Endothelial cell (in vitro differentiated cells): ENCODE results near the gene BCAP31. TPM values are rescaled to one million over a fixed set of nuclear protein-coding genes. Genes with fewer than 3 reads are reported as not detected.
"Not testable (repeated sequence)": the region's sequence is repeated elsewhere in the genome, so short reads cannot be mapped to it uniquely, and the experiment has no call there.

Experiments used
- DNase-seq: peaks from one replicate; pipeline ENCODE4 v3.0.0; 2021; ENCODE audit warnings: low spot score
- H3K27ac Mint-ChIP-seq: one replicate; pipeline ENCODE4 v1.8.0; 2021; ENCODE audit warnings: mixed read lengths, inconsistent platforms; ENCODE audit not compliant: unreplicated experiment
- H3K27me3 Mint-ChIP-seq: one replicate; pipeline ENCODE4 v1.8.0; 2021; ENCODE audit warnings: mild to moderate bottlenecking, moderate library complexity, mixed read lengths, inconsistent platforms; ENCODE audit not compliant: unreplicated experiment
- H3K36me3 Mint-ChIP-seq: one replicate; pipeline ENCODE4 v1.8.0; 2021; ENCODE audit warnings: mild to moderate bottlenecking, low read depth, mixed read lengths, inconsistent platforms; ENCODE audit not compliant: unreplicated experiment
- H3K4me1 Mint-ChIP-seq: one replicate; pipeline ENCODE4 v1.8.0; 2021; ENCODE audit warnings: mild to moderate bottlenecking, mixed read lengths, inconsistent platforms; ENCODE audit not compliant: unreplicated experiment
- H3K4me3 Mint-ChIP-seq: one replicate; pipeline ENCODE4 v1.8.0; 2021; ENCODE audit warnings: mild to moderate bottlenecking, mixed read lengths, inconsistent platforms; ENCODE audit not compliant: unreplicated experiment
- H3K9me3 Mint-ChIP-seq: one replicate; pipeline ENCODE4 v1.8.0; 2021; ENCODE audit warnings: mixed read lengths, inconsistent platforms; ENCODE audit not compliant: unreplicated experiment
- CTCF ChIP-seq: fragments of 200-600 bp; sonication (generic); IDR thresholded peaks from one replicate; pipeline ENCODE4 v1.5.0; 2021; ENCODE audit warnings: antibody characterized with exemption; ENCODE audit not compliant: unreplicated experiment
- total RNA-seq: library from RNA; stranded (reverse); fragmentation: NEBNext Ultra II Directional; extraction: Animal tissue kit (Norgen Biotek cat#: 25700); gene quantifications from one replicate; pipeline ENCODE4 v1.2.1, GENCODE V29; 2021; ENCODE audit not compliant: unreplicated experiment

BCAP31 gene
- total RNA-seq, 1 donor from 2014 or later = 282 TPM

- DNase-seq = no peak
- no peaks in the 10 kb centered on the region for H3K9me3 Mint-ChIP-seq
- H3K4me3 Mint-ChIP-seq = no peak overlapping the region
- no peak overlapping the region for H3K27ac Mint-ChIP-seq
- H3K4me1 Mint-ChIP-seq = no peaks in the 10 kb centered on the region
- peaks cover 7% of the 10 kb centered on the region for H3K27me3 Mint-ChIP-seq
- TF ChIP-seq CTCF = no peak
- H3K36me3 Mint-ChIP-seq = peaks cover 9% of the 10 kb centered on the region
These were observed 28.1 kb downstream of the BCAP31 start for GRCh38 chrX:153696100-153696499.

- DNase-seq = no peak
- Mint-ChIP-seq H3K4me3 (no peak overlapping the region), H3K27ac (no peak overlapping the region), H3K9me3 (no peaks in the 10 kb centered on the region), H3K36me3 (peaks cover 9% of the 10 kb centered on the region), H3K4me1 (no peaks in the 10 kb centered on the region), H3K27me3 (peaks cover 7% of the 10 kb centered on the region)
- no peak for TF ChIP-seq CTCF
These were observed 29.4 kb downstream of the BCAP31 start for GRCh38 chrX:153694687-153695270.

GRCh38 chrX:153694256-153694655 lies 29.9 kb downstream of the BCAP31 start:
- not testable (repeated sequence) for H3K4me1 Mint-ChIP-seq, H3K36me3 Mint-ChIP-seq, H3K9me3 Mint-ChIP-seq, H3K27ac Mint-ChIP-seq, DNase-seq, H3K27me3 Mint-ChIP-seq, H3K4me3 Mint-ChIP-seq

- no peak for DNase-seq
- Mint-ChIP-seq H3K4me1 (no peaks in the 10 kb centered on the region), H3K27ac (no peak overlapping the region), H3K27me3 (peaks cover 5% of the 10 kb centered on the region), H3K4me3 (no peak overlapping the region), H3K9me3 (no peaks in the 10 kb centered on the region), H3K36me3 (peaks cover 9% of the 10 kb centered on the region)
- TF ChIP-seq CTCF = no peak
These were observed 30.7 kb downstream of the BCAP31 start for GRCh38 chrX:153693216-153694086.

GRCh38 chrX:153692611-153693156 lies 31.5 kb downstream of the BCAP31 start:
- Mint-ChIP-seq H3K27ac (no peak overlapping the region), H3K4me1 (no peaks in the 10 kb centered on the region), H3K4me3 (no peak overlapping the region), H3K9me3 (no peaks in the 10 kb centered on the region), H3K27me3 (peaks cover 4% of the 10 kb centered on the region), H3K36me3 (peaks cover 8% of the 10 kb centered on the region)
- TF ChIP-seq CTCF = no peak
- no peak for DNase-seq
